ENCODE measurements around the gene RAC2. TPM values are rescaled to one million over a fixed set of nuclear protein-coding genes. Genes with fewer than 3 reads are reported as not detected.

Gene RAC2
- total RNA-seq, 1 donor from 2014 or later: not detected

GRCh38 chr22:37225481-37225880 is 18.6 kb downstream of the RAC2 start:
- no peak for DNase-seq
- H3K4me1 Mint-ChIP-seq (ENCODE audit: low read depth, unreplicated experiment): peaks cover 3% of the 10 kb centered on the region
- H3K9me3 Mint-ChIP-seq (ENCODE audit: unreplicated experiment): peaks cover 11% of the 10 kb centered on the region
- H3K4me3 Mint-ChIP-seq (ENCODE audit: unreplicated experiment): no peak overlapping the region
- H3K27ac Mint-ChIP-seq (ENCODE audit: unreplicated experiment): no peak overlapping the region
- H3K36me3 Mint-ChIP-seq (ENCODE audit: unreplicated experiment): peaks cover 5% of the 10 kb centered on the region
- no peak for TF ChIP-seq CTCF (IDR thresholded peaks at IDR 0.05; ENCODE audit: partially characterized antibody, unreplicated experiment)
- peaks cover 8% of the 10 kb centered on the region for H3K27me3 Mint-ChIP-seq (ENCODE audit: unreplicated experiment)

GRCh38 chr22:37224757-37225420 is 19.2 kb downstream of the RAC2 start:
- Mint-ChIP-seq H3K4me3 (ENCODE audit: unreplicated experiment) (peak overlapping the region; percentile 11), H3K36me3 (ENCODE audit: unreplicated experiment) (peaks cover 5% of the 10 kb centered on the region), H3K4me1 (ENCODE audit: low read depth, unreplicated experiment) (peaks cover 3% of the 10 kb centered on the region), H3K9me3 (ENCODE audit: unreplicated experiment) (peaks cover 11% of the 10 kb centered on the region), H3K27me3 (ENCODE audit: unreplicated experiment) (peaks cover 8% of the 10 kb centered on the region), H3K27ac (ENCODE audit: unreplicated experiment) (no peak overlapping the region)
- DNase-seq: no peak
- TF ChIP-seq CTCF (IDR thresholded peaks at IDR 0.05; ENCODE audit: partially characterized antibody, unreplicated experiment): no peak

- Mint-ChIP-seq H3K4me3 (ENCODE audit: unreplicated experiment) (no peak overlapping the region), H3K27ac (ENCODE audit: unreplicated experiment) (no peak overlapping the region), H3K36me3 (ENCODE audit: unreplicated experiment) (peaks cover 5% of the 10 kb centered on the region), H3K4me1 (ENCODE audit: low read depth, unreplicated experiment) (peaks cover 6% of the 10 kb centered on the region), H3K27me3 (ENCODE audit: unreplicated experiment) (peaks cover 8% of the 10 kb centered on the region), H3K9me3 (ENCODE audit: unreplicated experiment) (peaks cover 11% of the 10 kb centered on the region)
- no peak for DNase-seq
- TF ChIP-seq CTCF (IDR thresholded peaks at IDR 0.05; ENCODE audit: partially characterized antibody, unreplicated experiment): no peak
These were observed 20.0 kb downstream of the RAC2 start for GRCh38 chr22:37223965-37224551.

GRCh38 chr22:37222440-37222971 is 21.6 kb downstream of the RAC2 start:
- TF ChIP-seq CTCF (IDR thresholded peaks at IDR 0.05; ENCODE audit: partially characterized antibody, unreplicated experiment): no peak
- DNase-seq: no peak
- H3K9me3 Mint-ChIP-seq (ENCODE audit: unreplicated experiment): peaks cover 9% of the 10 kb centered on the region
- peaks cover 8% of the 10 kb centered on the region for H3K27me3 Mint-ChIP-seq (ENCODE audit: unreplicated experiment)
- peaks cover 10% of the 10 kb centered on the region for H3K4me1 Mint-ChIP-seq (ENCODE audit: low read depth, unreplicated experiment)
- peaks cover 5% of the 10 kb centered on the region for H3K36me3 Mint-ChIP-seq (ENCODE audit: unreplicated experiment)
- H3K4me3 Mint-ChIP-seq (ENCODE audit: unreplicated experiment): no peak overlapping the region
- no peak overlapping the region for H3K27ac Mint-ChIP-seq (ENCODE audit: unreplicated experiment)
